GM21447 (cell line): ENCODE measurements around the gene GHDC.
"Not testable (repeated sequence)": the region's sequence is repeated elsewhere in the genome, so short reads cannot be mapped to it uniquely, and the experiment has no call there.

Experiments
- ATAC-seq: cut with Tn5 transposase; IDR thresholded peaks from one replicate; pipeline ENCODE4 v1.9.1; 2021; ENCODE audit not compliant: unreplicated experiment

The GHDC gene

GRCh38 chr17:42159796-42160530 lies 34.3 kb downstream of the GHDC start:
- no peak for ATAC-seq

GRCh38 chr17:42155614-42156045 lies 38.7 kb downstream of the GHDC start:
- no peak for ATAC-seq

GRCh38 chr17:42153919-42154742 lies 40.2 kb downstream of the GHDC start:
- no peak for ATAC-seq

GRCh38 chr17:42146911-42147607 lies 47.2 kb downstream of the GHDC start:
- ATAC-seq = no peak

- not testable (repeated sequence) for ATAC-seq
These were observed 51.2 kb downstream of the GHDC start for GRCh38 chr17:42143138-42143537.

- ATAC-seq = no peak
These were observed 51.9 kb downstream of the GHDC start for GRCh38 chr17:42142371-42142896.

- ATAC-seq = no peak
These were observed 52.9 kb downstream of the GHDC start for GRCh38 chr17:42141382-42141781.

GRCh38 chr17:42140690-42141089 lies 53.6 kb downstream of the GHDC start:
- ATAC-seq = not testable (repeated sequence)
